ENCODE measurements around the gene RAX2. TPM values are rescaled to one million over a fixed set of nuclear protein-coding genes. Genes with fewer than 3 reads are reported as not detected.

The RAX2 gene
- total and polyA plus RNA-seq, 9 of the 15 experiments (the other 6 are each of a cell fraction or from before 2014, with no cell fraction given) = not detected

DNA sequence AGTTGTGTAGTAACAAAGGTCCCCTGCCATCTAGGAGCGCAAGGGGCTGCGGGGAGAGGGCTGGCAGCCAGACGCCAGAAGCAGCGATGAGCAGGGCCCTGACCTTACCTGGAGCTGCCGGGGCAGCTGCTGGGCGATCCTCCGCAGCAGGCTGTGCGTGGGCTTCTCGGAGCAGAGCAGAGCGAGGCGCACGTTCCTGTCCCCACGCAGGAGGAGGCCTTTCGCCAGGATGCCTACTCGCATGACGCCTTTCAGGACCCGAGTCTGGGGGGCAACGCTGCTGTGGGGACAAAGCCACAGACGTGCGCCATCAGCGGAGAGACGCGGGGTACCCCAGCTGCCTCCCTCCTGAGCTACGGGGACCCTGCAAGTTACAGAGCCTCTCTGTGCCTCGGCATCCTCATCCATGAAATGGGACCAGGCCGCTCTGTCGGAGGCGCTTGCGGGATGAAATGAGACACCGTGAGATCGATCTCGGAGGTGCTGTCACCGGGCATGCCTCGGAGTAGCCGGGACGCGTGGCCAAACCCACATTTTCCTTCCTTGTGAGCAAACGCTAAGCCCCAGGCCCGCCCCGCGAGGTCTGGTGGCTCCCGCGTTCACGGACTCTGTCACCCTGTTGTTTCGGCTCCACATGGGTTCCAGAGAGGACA lies 44.7 kb upstream of the RAX2 start:
- no peaks in the 10 kb centered on the region for H3K36me3 ChIP-seq (ENCODE audit: control insufficient read depth, insufficient read depth, low read length)
- H2AFZ ChIP-seq (ENCODE audit: low read depth, low read length) = no peak overlapping the region
- FAIRE-seq = no peak
- no peak overlapping the region for H3K4me2 ChIP-seq (ENCODE audit: insufficient read depth, low read length)
- in situ Hi-C loops (cut with MboI) (no loop called here), intact Hi-C loops (cut with micrococcal nuclease) (no loop called here)
- peak overlapping the region in 1 of 2 experiments; percentile 45; a peak in 1 of 4 replicates for H3K9ac ChIP-seq (ENCODE audit: insufficient read depth in 1 of 2, low read depth in 2 of 2, low read length in 2 of 2)
- H3K9me3 ChIP-seq (replicated peaks; ENCODE audit: control insufficient read depth, insufficient read depth, low read depth, low read length) = no peaks in the 10 kb centered on the region
- no peaks in the 10 kb centered on the region for H3K79me2 ChIP-seq (ENCODE audit: control insufficient read depth, insufficient read depth, low read length)
- BruUV-seq (replicated peaks) = no TSS peak
- H3K27ac ChIP-seq (ENCODE audit: extremely low read depth, low read depth, low read length) = no peak overlapping the region
- H3K9me1 ChIP-seq (ENCODE audit: control insufficient read depth, insufficient read depth, low read length) = no peaks in the 10 kb centered on the region
- CTCF ChIA-PET (ENCODE audit: low intra/inter-chr PET ratio) = no interaction called here
- no peaks in the 10 kb centered on the region; a peak in 1 of 5 replicates for H3K27me3 ChIP-seq (ENCODE audit: control insufficient read depth in 2 of 2, insufficient read depth in 2 of 2, low read length in 2 of 2)
- no peak for DNase-seq (ENCODE audit: extremely low read depth in 1 of 4, low spot score in 3 of 4)
- no peak for ATAC-seq
- H4K20me1 ChIP-seq (replicated peaks; ENCODE audit: control insufficient read depth, insufficient read depth, low read length) = no peaks in the 10 kb centered on the region
- 66% methylated on average over 38 of the region's 45 CpGs for WGBS (ENCODE audit: insufficient coverage, low coverage, missing lambda C conversion rate)
- peaks cover under 1 to 52% of the 10 kb centered on the region in 2 experiments for H3K4me1 ChIP-seq (replicated peaks in 1 of 2; ENCODE audit: control insufficient read depth in 2 of 2, insufficient read depth in 2 of 2, low read length in 2 of 2)
- POLR2A ChIA-PET = interaction anchor here (0.6 kb wide), 1 partner anchor 69 kb away, joined by 3 read pairs; no protein-coding TSS in a partner anchor
- H3K4me3 ChIP-seq = no peak overlapping the region
- TF ChIP-seq HMGN3 (IDR thresholded peaks at IDR 0.05; ENCODE audit: borderline replicate concordance, extremely low read depth, insufficient read length, low read depth, low read length) (no peak), FOXA1 (IDR thresholded peaks at IDR 0.05; ENCODE audit: borderline replicate concordance) (no peak), TEAD4 (IDR thresholded peaks at IDR 0.05; ENCODE audit: low read length) (no peak), TEAD4 (CRISPR knock-in tag; IDR thresholded peaks at IDR 0.05; ENCODE audit: borderline replicate concordance) (no peak), CSDE1 (IDR thresholded peaks at IDR 0.05) (no peak), MYBL2 (IDR thresholded peaks at IDR 0.05; ENCODE audit: low read depth) (no peak), MYBL2 (CRISPR knock-in tag; IDR thresholded peaks at IDR 0.05; ENCODE audit: borderline replicate concordance) (no peak), ZNF274 (IDR thresholded peaks at IDR 0.05; ENCODE audit: borderline replicate concordance, low read depth, low read length) (no peak), JUN (IDR thresholded peaks at IDR 0.05; ENCODE audit: borderline replicate concordance, low read depth, low read length) (no peak), JUN (CRISPR knock-in tag; IDR thresholded peaks at IDR 0.05; ENCODE audit: borderline replicate concordance) (no peak)
- TF ChIP-seq, protein P1, sequence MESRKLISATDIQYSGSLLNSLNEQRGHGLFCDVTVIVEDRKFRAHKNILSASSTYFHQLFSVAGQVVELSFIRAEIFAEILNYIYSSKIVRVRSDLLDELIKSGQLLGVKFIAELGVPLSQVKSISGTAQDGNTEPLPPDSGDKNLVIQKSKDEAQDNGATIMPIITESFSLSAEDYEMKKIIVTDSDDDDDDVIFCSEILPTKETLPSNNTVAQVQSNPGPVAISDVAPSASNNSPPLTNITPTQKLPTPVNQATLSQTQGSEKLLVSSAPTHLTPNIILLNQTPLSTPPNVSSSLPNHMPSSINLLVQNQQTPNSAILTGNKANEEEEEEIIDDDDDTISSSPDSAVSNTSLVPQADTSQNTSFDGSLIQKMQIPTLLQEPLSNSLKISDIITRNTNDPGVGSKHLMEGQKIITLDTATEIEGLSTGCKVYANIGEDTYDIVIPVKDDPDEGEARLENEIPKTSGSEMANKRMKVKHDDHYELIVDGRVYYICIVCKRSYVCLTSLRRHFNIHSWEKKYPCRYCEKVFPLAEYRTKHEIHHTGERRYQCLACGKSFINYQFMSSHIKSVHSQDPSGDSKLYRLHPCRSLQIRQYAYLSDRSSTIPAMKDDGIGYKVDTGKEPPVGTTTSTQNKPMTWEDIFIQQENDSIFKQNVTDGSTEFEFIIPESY (CRISPR knock-in tag; IDR thresholded peaks at IDR 0.05) = peak; percentile 98
- TF ChIP-seq, protein P2, sequence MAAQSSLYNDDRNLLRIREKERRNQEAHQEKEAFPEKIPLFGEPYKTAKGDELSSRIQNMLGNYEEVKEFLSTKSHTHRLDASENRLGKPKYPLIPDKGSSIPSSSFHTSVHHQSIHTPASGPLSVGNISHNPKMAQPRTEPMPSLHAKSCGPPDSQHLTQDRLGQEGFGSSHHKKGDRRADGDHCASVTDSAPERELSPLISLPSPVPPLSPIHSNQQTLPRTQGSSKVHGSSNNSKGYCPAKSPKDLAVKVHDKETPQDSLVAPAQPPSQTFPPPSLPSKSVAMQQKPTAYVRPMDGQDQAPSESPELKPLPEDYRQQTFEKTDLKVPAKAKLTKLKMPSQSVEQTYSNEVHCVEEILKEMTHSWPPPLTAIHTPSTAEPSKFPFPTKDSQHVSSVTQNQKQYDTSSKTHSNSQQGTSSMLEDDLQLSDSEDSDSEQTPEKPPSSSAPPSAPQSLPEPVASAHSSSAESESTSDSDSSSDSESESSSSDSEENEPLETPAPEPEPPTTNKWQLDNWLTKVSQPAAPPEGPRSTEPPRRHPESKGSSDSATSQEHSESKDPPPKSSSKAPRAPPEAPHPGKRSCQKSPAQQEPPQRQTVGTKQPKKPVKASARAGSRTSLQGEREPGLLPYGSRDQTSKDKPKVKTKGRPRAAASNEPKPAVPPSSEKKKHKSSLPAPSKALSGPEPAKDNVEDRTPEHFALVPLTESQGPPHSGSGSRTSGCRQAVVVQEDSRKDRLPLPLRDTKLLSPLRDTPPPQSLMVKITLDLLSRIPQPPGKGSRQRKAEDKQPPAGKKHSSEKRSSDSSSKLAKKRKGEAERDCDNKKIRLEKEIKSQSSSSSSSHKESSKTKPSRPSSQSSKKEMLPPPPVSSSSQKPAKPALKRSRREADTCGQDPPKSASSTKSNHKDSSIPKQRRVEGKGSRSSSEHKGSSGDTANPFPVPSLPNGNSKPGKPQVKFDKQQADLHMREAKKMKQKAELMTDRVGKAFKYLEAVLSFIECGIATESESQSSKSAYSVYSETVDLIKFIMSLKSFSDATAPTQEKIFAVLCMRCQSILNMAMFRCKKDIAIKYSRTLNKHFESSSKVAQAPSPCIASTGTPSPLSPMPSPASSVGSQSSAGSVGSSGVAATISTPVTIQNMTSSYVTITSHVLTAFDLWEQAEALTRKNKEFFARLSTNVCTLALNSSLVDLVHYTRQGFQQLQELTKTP (IDR thresholded peaks at IDR 0.05; ENCODE audit: low read depth in 1 of 2, partially characterized antibody in 2 of 2) = no peak
- TF ChIP-seq, protein P3, sequence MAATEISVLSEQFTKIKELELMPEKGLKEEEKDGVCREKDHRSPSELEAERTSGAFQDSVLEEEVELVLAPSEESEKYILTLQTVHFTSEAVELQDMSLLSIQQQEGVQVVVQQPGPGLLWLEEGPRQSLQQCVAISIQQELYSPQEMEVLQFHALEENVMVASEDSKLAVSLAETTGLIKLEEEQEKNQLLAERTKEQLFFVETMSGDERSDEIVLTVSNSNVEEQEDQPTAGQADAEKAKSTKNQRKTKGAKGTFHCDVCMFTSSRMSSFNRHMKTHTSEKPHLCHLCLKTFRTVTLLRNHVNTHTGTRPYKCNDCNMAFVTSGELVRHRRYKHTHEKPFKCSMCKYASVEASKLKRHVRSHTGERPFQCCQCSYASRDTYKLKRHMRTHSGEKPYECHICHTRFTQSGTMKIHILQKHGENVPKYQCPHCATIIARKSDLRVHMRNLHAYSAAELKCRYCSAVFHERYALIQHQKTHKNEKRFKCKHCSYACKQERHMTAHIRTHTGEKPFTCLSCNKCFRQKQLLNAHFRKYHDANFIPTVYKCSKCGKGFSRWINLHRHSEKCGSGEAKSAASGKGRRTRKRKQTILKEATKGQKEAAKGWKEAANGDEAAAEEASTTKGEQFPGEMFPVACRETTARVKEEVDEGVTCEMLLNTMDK (IDR thresholded peaks at IDR 0.05; ENCODE audit: borderline replicate concordance, insufficient read depth, low read depth, low read length, poor library complexity, severe bottlenecking) = no peak

All from K562 (cell line).